GM06990 (cell line): Measurements from ENCODE around the gene DERL3.

Experiments used
- DNase-seq: peaks from one replicate; pipeline ENCODE4 v3.0.0-alpha.2; 2011; ENCODE audit not compliant: insufficient read length; ENCODE audit errors: extremely low read depth
- H3K27me3 ChIP-seq: replicated peaks from 2 replicates; pipeline ENCODE4 v1.6.0; 2011; ENCODE audit warnings: low read length; ENCODE audit not compliant: control insufficient read depth, insufficient read depth
- H3K36me3 ChIP-seq: 2 replicates; pipeline ENCODE4 v1.5.1; 2011; ENCODE audit warnings: low read length; ENCODE audit not compliant: control insufficient read depth, insufficient read depth
- H3K4me3 ChIP-seq: replicated peaks from 2 replicates; pipeline ENCODE4 v1.5.1; 2011; ENCODE audit warnings: low read depth, mild to moderate bottlenecking, control low read depth, low read length
- CTCF ChIP-seq: IDR thresholded peaks from 2 replicates; pipeline ENCODE4 v1.5.1; 2011; ENCODE audit warnings: low read length, control low read depth, mild to moderate bottlenecking, inconsistent platforms; ENCODE audit not compliant: insufficient read depth, poor library complexity, severe bottlenecking

DERL3 gene

GRCh38 chr22:23837911-23838680 is 710 bp downstream of the DERL3 start:
- DNase-seq: no peak
- H3K27me3 ChIP-seq: no peaks in the 10 kb centered on the region; the same call in 1 of the 2 replicates
- no peak for TF ChIP-seq CTCF
- H3K4me3 ChIP-seq: peak overlapping the region; percentile 77
- peaks cover 27% of the 10 kb centered on the region for H3K36me3 ChIP-seq

- TF ChIP-seq CTCF: no peak
- H3K36me3 ChIP-seq: peaks cover 33% of the 10 kb centered on the region
- H3K4me3 ChIP-seq: peak overlapping the region; percentile 77
- H3K27me3 ChIP-seq: no peaks in the 10 kb centered on the region; the same call in 1 of the 2 replicates
- DNase-seq: no peak
Observed at GRCh38 chr22:23837496-23837859, 1.3 kb downstream of the DERL3 start.

- DNase-seq: no peak
- Histone ChIP-seq H3K4me3 (peak overlapping the region; percentile 77), H3K27me3 (no peaks in the 10 kb centered on the region; the same call in 1 of the 2 replicates), H3K36me3 (peaks cover 34% of the 10 kb centered on the region)
- TF ChIP-seq CTCF: no peak
Observed at GRCh38 chr22:23836692-23837495, 1.9 kb downstream of the DERL3 start.

- Histone ChIP-seq H3K27me3 (no peaks in the 10 kb centered on the region), H3K36me3 (peaks cover 37% of the 10 kb centered on the region), H3K4me3 (no peak overlapping the region)
- no peak for TF ChIP-seq CTCF
- no peak for DNase-seq
Observed at GRCh38 chr22:23836281-23836680, 2.5 kb downstream of the DERL3 start.

- Histone ChIP-seq H3K27me3 (no peaks in the 10 kb centered on the region), H3K4me3 (no peak overlapping the region), H3K36me3 (peaks cover 39% of the 10 kb centered on the region)
- DNase-seq: no peak
- no peak for TF ChIP-seq CTCF
Observed at GRCh38 chr22:23835484-23836144, 3.2 kb downstream of the DERL3 start.
